Neural progenitor cell (in vitro differentiated cells): ENCODE measurements around the gene KIAA0408. TPM values are rescaled to one million over a fixed set of nuclear protein-coding genes. Genes with fewer than 3 reads are reported as not detected.
"Not testable (repeated sequence)": the region's sequence is repeated elsewhere in the genome, so short reads cannot be mapped to it uniquely, and the experiment has no call there.

Experiments
- DNase-seq: peaks from one replicate; pipeline ENCODE4 v3.0.0-alpha.2; 2016; ENCODE audit warnings: low spot score
- H2AFZ ChIP-seq: fragments of 200-600 bp; sonication (generic); replicated peaks from 2 replicates; pipeline ENCODE4 v1.6.1; 2016; ENCODE audit warnings: antibody characterized with exemption
- H3F3A ChIP-seq: fragments of 200-600 bp; sonication (generic); 2 replicates; pipeline ENCODE4 v1.6.1; 2016; ENCODE audit warnings: antibody characterized with exemption, low read depth
- H3K27ac ChIP-seq: fragments of 200-600 bp; sonication (generic); 2 replicates; pipeline ENCODE4 v1.5.1; 2016; ENCODE audit warnings: mild to moderate bottlenecking
- H3K27me3 ChIP-seq: fragments of 200-600 bp; sonication (generic); 2 replicates; pipeline ENCODE4 v1.6.1; 2016; ENCODE audit warnings: mild to moderate bottlenecking, moderate library complexity
- H3K36me3 ChIP-seq: fragments of 200-600 bp; sonication (generic); 2 replicates; pipeline ENCODE4 v1.5.1; 2016
- H3K4me1 ChIP-seq: fragments of 200-600 bp; sonication (generic); 2 replicates; pipeline ENCODE4 v1.6.1; 2016; ENCODE audit warnings: mixed run types
- H3K4me2 ChIP-seq: fragments of 200-600 bp; sonication (generic); 2 replicates; pipeline ENCODE4 v1.6.1; 2016
- H3K4me3 ChIP-seq: fragments of 200-600 bp; sonication (generic); 2 replicates; pipeline ENCODE4 v1.5.1; 2016
- H3K79me2 ChIP-seq: fragments of 200-600 bp; sonication (generic); 2 replicates; pipeline ENCODE4 v1.6.1; 2016; ENCODE audit warnings: low read depth
- H3K9ac ChIP-seq: fragments of 200-600 bp; sonication (generic); 2 replicates; pipeline ENCODE4 v1.6.1; 2016
- H3K9me3 ChIP-seq: fragments of 200-600 bp; sonication (generic); 2 replicates; pipeline ENCODE4 v1.5.1; 2016; ENCODE audit warnings: low read depth
- H4K20me1 ChIP-seq: fragments of 200-600 bp; sonication (generic); 2 replicates; pipeline ENCODE4 v1.6.1; 2016; ENCODE audit warnings: low read depth
- H3K27ac Mint-ChIP-seq: 3 replicates; pipeline ENCODE4 v1.8.0; 2021; ENCODE audit warnings: mixed read lengths
- H3K27me3 Mint-ChIP-seq: 2 replicates; pipeline ENCODE4 v1.8.0; 2022; ENCODE audit warnings: low read depth, mild to moderate bottlenecking, inconsistent platforms, moderate library complexity, mixed read lengths; ENCODE audit not compliant: insufficient read depth
- H3K36me3 Mint-ChIP-seq: 3 replicates; pipeline ENCODE4 v1.8.0; 2021; ENCODE audit warnings: mixed read lengths
- H3K4me1 Mint-ChIP-seq: 3 replicates; pipeline ENCODE4 v1.8.0; 2021; ENCODE audit warnings: mixed read lengths
- H3K4me3 Mint-ChIP-seq: 3 replicates; pipeline ENCODE4 v1.8.0; 2021; ENCODE audit warnings: mild to moderate bottlenecking, moderate library complexity, mixed read lengths
- H3K9me3 Mint-ChIP-seq: 3 replicates; pipeline ENCODE4 v1.8.0; 2020; ENCODE audit warnings: mixed read lengths
- EZH2 ChIP-seq: fragments of 200-600 bp; sonication (generic); IDR thresholded peaks from 2 replicates; pipeline ENCODE4 v1.6.1; 2017; ENCODE audit warnings: antibody characterized with exemption, mild to moderate bottlenecking, moderate library complexity
- EZH2phosphoT487 ChIP-seq: fragments of 200-600 bp; sonication (generic); IDR thresholded peaks from 2 replicates; pipeline ENCODE4 v1.6.1; 2017; ENCODE audit warnings: antibody characterized with exemption
- total RNA-seq: library from RNA; depleted of rRNA; stranded (reverse); fragments of >200 nt; gene quantifications from 2 replicates; pipeline ENCODE4 v1.2.3, GENCODE V29; 2015; ENCODE audit warnings: low replicate concordance
- TF ChIP-seq, protein P1 (sequence below): fragments of 200-600 bp; sonication (generic); IDR thresholded peaks from 2 replicates; pipeline ENCODE4 v1.5.1; 2017; ENCODE audit warnings: antibody characterized with exemption, mild to moderate bottlenecking

The KIAA0408 gene
- total RNA-seq, 1 donor from 2014 or later, result 9.7 TPM

- no peaks in the 10 kb centered on the region for H3K27me3 ChIP-seq
- no peaks in the 10 kb centered on the region for H3K27me3 Mint-ChIP-seq
- no peaks in the 10 kb centered on the region for H4K20me1 ChIP-seq
- H3K36me3 Mint-ChIP-seq, result no peaks in the 10 kb centered on the region
- H3K9ac ChIP-seq, result no peak overlapping the region
- TF ChIP-seq EZH2, result no peak
- TF ChIP-seq EZH2phosphoT487, result no peak
- TF ChIP-seq, protein P1, sequence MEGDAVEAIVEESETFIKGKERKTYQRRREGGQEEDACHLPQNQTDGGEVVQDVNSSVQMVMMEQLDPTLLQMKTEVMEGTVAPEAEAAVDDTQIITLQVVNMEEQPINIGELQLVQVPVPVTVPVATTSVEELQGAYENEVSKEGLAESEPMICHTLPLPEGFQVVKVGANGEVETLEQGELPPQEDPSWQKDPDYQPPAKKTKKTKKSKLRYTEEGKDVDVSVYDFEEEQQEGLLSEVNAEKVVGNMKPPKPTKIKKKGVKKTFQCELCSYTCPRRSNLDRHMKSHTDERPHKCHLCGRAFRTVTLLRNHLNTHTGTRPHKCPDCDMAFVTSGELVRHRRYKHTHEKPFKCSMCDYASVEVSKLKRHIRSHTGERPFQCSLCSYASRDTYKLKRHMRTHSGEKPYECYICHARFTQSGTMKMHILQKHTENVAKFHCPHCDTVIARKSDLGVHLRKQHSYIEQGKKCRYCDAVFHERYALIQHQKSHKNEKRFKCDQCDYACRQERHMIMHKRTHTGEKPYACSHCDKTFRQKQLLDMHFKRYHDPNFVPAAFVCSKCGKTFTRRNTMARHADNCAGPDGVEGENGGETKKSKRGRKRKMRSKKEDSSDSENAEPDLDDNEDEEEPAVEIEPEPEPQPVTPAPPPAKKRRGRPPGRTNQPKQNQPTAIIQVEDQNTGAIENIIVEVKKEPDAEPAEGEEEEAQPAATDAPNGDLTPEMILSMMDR, result no peak
- no peak overlapping the region for H2AFZ ChIP-seq
- H3K4me1 Mint-ChIP-seq, result peaks cover 9% of the 10 kb centered on the region
- H3K4me1 ChIP-seq, result peaks cover 7% of the 10 kb centered on the region
- no peaks in the 10 kb centered on the region for H3K79me2 ChIP-seq
- no peak for DNase-seq
- H3K4me2 ChIP-seq, result no peak overlapping the region
- no peak overlapping the region for H3K4me3 Mint-ChIP-seq
- H3K9me3 Mint-ChIP-seq, result no peaks in the 10 kb centered on the region
- H3K27ac Mint-ChIP-seq, result no peak overlapping the region
- no peak overlapping the region for H3K4me3 ChIP-seq
- no peak overlapping the region for H3K27ac ChIP-seq
- H3K36me3 ChIP-seq, result no peaks in the 10 kb centered on the region
- no peaks in the 10 kb centered on the region for H3F3A ChIP-seq
- H3K9me3 ChIP-seq, result no peaks in the 10 kb centered on the region
These were observed 24.5 kb downstream of the KIAA0408 start for GRCh38 chr6:127434651-127435050.

GRCh38 chr6:127428562-127428961, 30.6 kb downstream of the KIAA0408 start:
- not testable (repeated sequence) for H3K9me3 ChIP-seq, H3K36me3 ChIP-seq, H3K27ac ChIP-seq, H3K27me3 Mint-ChIP-seq, H2AFZ ChIP-seq, H3K4me3 Mint-ChIP-seq, H3K4me2 ChIP-seq, H3K36me3 Mint-ChIP-seq, H3K4me1 ChIP-seq, H3K4me1 Mint-ChIP-seq, H4K20me1 ChIP-seq, H3K79me2 ChIP-seq, DNase-seq, H3K4me3 ChIP-seq, H3F3A ChIP-seq, H3K27me3 ChIP-seq, H3K27ac Mint-ChIP-seq, H3K9ac ChIP-seq
- peaks cover 14% of the 10 kb centered on the region for H3K9me3 Mint-ChIP-seq

DNA sequence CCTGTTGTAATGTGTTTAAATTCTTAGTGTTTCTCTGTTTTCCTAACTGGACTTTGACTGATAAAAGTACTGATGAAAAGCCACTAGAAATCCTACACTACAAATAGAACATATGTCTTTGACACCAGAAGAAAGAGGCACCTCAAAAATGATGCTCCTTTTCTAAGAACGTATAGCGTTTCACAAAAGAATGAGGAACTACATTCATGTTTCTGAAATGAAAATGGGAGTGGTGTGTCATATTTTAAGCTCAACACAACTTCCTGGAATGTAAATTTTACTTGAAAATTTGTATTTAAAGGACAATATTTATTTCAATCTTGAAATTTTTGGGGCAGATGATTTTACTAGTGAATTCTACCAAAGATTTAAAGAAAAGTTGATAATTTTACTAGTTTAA, 35.3 kb downstream of the KIAA0408 start:
- Histone ChIP-seq H3K27ac (no peak overlapping the region), H3K4me1 (no peaks in the 10 kb centered on the region), H3K9me3 (no peaks in the 10 kb centered on the region), H4K20me1 (no peaks in the 10 kb centered on the region), H3F3A (no peaks in the 10 kb centered on the region), H3K4me2 (no peak overlapping the region), H3K4me3 (no peak overlapping the region), H3K9ac (no peak overlapping the region), H2AFZ (no peak overlapping the region), H3K27me3 (no peaks in the 10 kb centered on the region), H3K79me2 (no peaks in the 10 kb centered on the region), H3K36me3 (no peaks in the 10 kb centered on the region)
- peaks cover 2% of the 10 kb centered on the region for H3K27me3 Mint-ChIP-seq
- no peak overlapping the region for H3K4me3 Mint-ChIP-seq
- H3K4me1 Mint-ChIP-seq, result peaks cover 3% of the 10 kb centered on the region
- no peak for DNase-seq
- H3K27ac Mint-ChIP-seq, result no peak overlapping the region
- no peak for TF ChIP-seq EZH2
- TF ChIP-seq, protein P1, result no peak
- H3K36me3 Mint-ChIP-seq, result peaks cover 3% of the 10 kb centered on the region
- peaks cover 11% of the 10 kb centered on the region for H3K9me3 Mint-ChIP-seq

GRCh38 chr6:127421164-127421563, 38.0 kb downstream of the KIAA0408 start:
- H3K9me3 Mint-ChIP-seq, H3F3A ChIP-seq, H3K4me3 ChIP-seq, H3K36me3 ChIP-seq, DNase-seq, H3K9me3 ChIP-seq, H3K27me3 ChIP-seq, H3K9ac ChIP-seq, H2AFZ ChIP-seq, H3K4me1 Mint-ChIP-seq, H3K4me2 ChIP-seq, H3K27me3 Mint-ChIP-seq, H4K20me1 ChIP-seq, H3K27ac Mint-ChIP-seq, H3K27ac ChIP-seq, H3K4me3 Mint-ChIP-seq, H3K4me1 ChIP-seq, H3K79me2 ChIP-seq, H3K36me3 Mint-ChIP-seq: not testable (repeated sequence)
